Adipocyte (in vitro differentiated cells): ENCODE results near the gene ZNF22.

Experiments
- DNase-seq: peaks from one replicate; pipeline ENCODE4 v3.0.0-alpha.2; 2015; ENCODE audit warnings: low read depth
- H3K27me3 ChIP-seq: replicated peaks from 2 replicates; pipeline ENCODE4 v1.7.0; 2013; ENCODE audit warnings: mild to moderate bottlenecking, low read length, moderate library complexity; ENCODE audit not compliant: control insufficient read depth, insufficient read depth
- H3K36me3 ChIP-seq: 2 replicates; pipeline ENCODE4 v1.7.0; 2013; ENCODE audit warnings: low read length, mild to moderate bottlenecking, moderate library complexity; ENCODE audit not compliant: control insufficient read depth, insufficient read depth, severe bottlenecking
- H3K4me1 ChIP-seq: 2 replicates; pipeline ENCODE4 v1.7.0; 2013; ENCODE audit warnings: mild to moderate bottlenecking, low read length, moderate library complexity; ENCODE audit not compliant: control insufficient read depth, insufficient read depth
- H3K4me3 ChIP-seq: 2 replicates; pipeline ENCODE4 v1.7.0; 2013; ENCODE audit warnings: mild to moderate bottlenecking, low read length, moderate library complexity
- H3K9ac ChIP-seq: 2 replicates; pipeline ENCODE4 v1.7.0; 2013; ENCODE audit warnings: mild to moderate bottlenecking, low read length, moderate library complexity
- H3K9me3 ChIP-seq: 2 replicates; pipeline ENCODE4 v1.7.0; 2013; ENCODE audit warnings: mild to moderate bottlenecking, low read length, moderate library complexity; ENCODE audit not compliant: control insufficient read depth

The ZNF22 gene

GRCh38 chr10:44994752-44995530, 5.8 kb upstream of the ZNF22 start:
- Histone ChIP-seq H3K9me3 (no peaks in the 10 kb centered on the region), H3K4me1 (peaks cover 87% of the 10 kb centered on the region), H3K4me3 (peak overlapping the region; percentile 5), H3K27me3 (no peaks in the 10 kb centered on the region), H3K36me3 (peaks cover 37% of the 10 kb centered on the region), H3K9ac (peak overlapping the region; percentile 78)
- no peak for DNase-seq

- no peaks in the 10 kb centered on the region for H3K9me3 ChIP-seq
- peak overlapping the region; percentile 78 for H3K9ac ChIP-seq
- H3K4me1 ChIP-seq = peaks cover 93% of the 10 kb centered on the region
- no peak for DNase-seq
- peaks cover 32% of the 10 kb centered on the region for H3K36me3 ChIP-seq
- H3K27me3 ChIP-seq = no peaks in the 10 kb centered on the region
- peak overlapping the region; percentile 7 for H3K4me3 ChIP-seq
These were observed 5.2 kb upstream of the ZNF22 start for GRCh38 chr10:44995581-44995913.

- Histone ChIP-seq H3K27me3 (no peaks in the 10 kb centered on the region), H3K36me3 (peaks cover 27% of the 10 kb centered on the region), H3K9me3 (no peaks in the 10 kb centered on the region), H3K4me3 (peak overlapping the region; percentile 33), H3K9ac (peak overlapping the region; percentile 78), H3K4me1 (peaks cover 94% of the 10 kb centered on the region)
- peak; percentile 73 for DNase-seq
These were observed 4.6 kb upstream of the ZNF22 start for GRCh38 chr10:44995914-44996669.

GRCh38 chr10:44997105-44997748, 3.5 kb upstream of the ZNF22 start:
- DNase-seq = no peak
- peak overlapping the region; percentile 33 for H3K4me3 ChIP-seq

GRCh38 chr10:44998146-44998631, 2.5 kb upstream of the ZNF22 start:
- no peak overlapping the region for H3K4me3 ChIP-seq
- DNase-seq = no peak

More at GRCh38 chr10:44997105-44997748, 3.5 kb upstream of the ZNF22 start:
- H3K4me1 ChIP-seq = peaks cover 94% of the 10 kb centered on the region
- no peaks in the 10 kb centered on the region for H3K9me3 ChIP-seq
- no peaks in the 10 kb centered on the region for H3K27me3 ChIP-seq
- H3K9ac ChIP-seq = peak overlapping the region; percentile 78
- H3K36me3 ChIP-seq = peaks cover 15% of the 10 kb centered on the region

GRCh38 chr10:45000138-45000751, 478 bp upstream of the ZNF22 start:
- Histone ChIP-seq H3K27me3 (no peaks in the 10 kb centered on the region), H3K9me3 (peaks cover 11% of the 10 kb centered on the region), H3K9ac (peak overlapping the region; percentile 95), H3K36me3 (peaks cover 19% of the 10 kb centered on the region), H3K4me1 (peaks cover 64% of the 10 kb centered on the region), H3K4me3 (peak overlapping the region; percentile 84)
- peak; percentile 46 for DNase-seq

More at GRCh38 chr10:44998146-44998631, 2.5 kb upstream of the ZNF22 start:
- Histone ChIP-seq H3K27me3 (no peaks in the 10 kb centered on the region), H3K36me3 (peaks cover 6% of the 10 kb centered on the region), H3K4me1 (peaks cover 85% of the 10 kb centered on the region), H3K9ac (peak overlapping the region; percentile 78), H3K9me3 (peaks cover under 1% of the 10 kb centered on the region)

- peak overlapping the region; percentile 95 for H3K9ac ChIP-seq
- peak; percentile 84 for DNase-seq
- no peaks in the 10 kb centered on the region for H3K27me3 ChIP-seq
- H3K9me3 ChIP-seq = peaks cover 11% of the 10 kb centered on the region
- H3K36me3 ChIP-seq = peaks cover 22% of the 10 kb centered on the region
- peak overlapping the region; percentile 84 for H3K4me3 ChIP-seq
- H3K4me1 ChIP-seq = peaks cover 51% of the 10 kb centered on the region
These were observed 842 bp downstream of the ZNF22 start for GRCh38 chr10:45001381-45002148.

GRCh38 chr10:45003432-45004000, 2.8 kb downstream of the ZNF22 start:
- no peaks in the 10 kb centered on the region for H3K27me3 ChIP-seq

GRCh38 chr10:45004661-45005060, 3.9 kb downstream of the ZNF22 start:
- Histone ChIP-seq H3K9me3 (peaks cover 11% of the 10 kb centered on the region), H3K4me1 (peaks cover 24% of the 10 kb centered on the region), H3K36me3 (peaks cover 22% of the 10 kb centered on the region), H3K27me3 (no peaks in the 10 kb centered on the region), H3K4me3 (no peak overlapping the region), H3K9ac (no peak overlapping the region)
- no peak for DNase-seq

More at GRCh38 chr10:45003432-45004000, 2.8 kb downstream of the ZNF22 start:
- H3K4me3 ChIP-seq = no peak overlapping the region
- no peak overlapping the region for H3K9ac ChIP-seq
- peaks cover 22% of the 10 kb centered on the region for H3K36me3 ChIP-seq
- H3K4me1 ChIP-seq = peaks cover 36% of the 10 kb centered on the region
- DNase-seq = no peak
- H3K9me3 ChIP-seq = peaks cover 11% of the 10 kb centered on the region

- DNase-seq = no peak
- Histone ChIP-seq H3K4me1 (peaks cover 18% of the 10 kb centered on the region), H3K27me3 (no peaks in the 10 kb centered on the region), H3K9ac (no peak overlapping the region), H3K9me3 (peaks cover 11% of the 10 kb centered on the region), H3K4me3 (no peak overlapping the region), H3K36me3 (peaks cover 22% of the 10 kb centered on the region)
These were observed 4.6 kb downstream of the ZNF22 start for GRCh38 chr10:45005284-45005683.
